Stimulated activated CD4-positive, alpha-beta T cell treated with anti-CD3 and anti-CD28 coated beads, Interleukin-1b, Interleukin-23, amount 100 ng/mL, for 24 hours (primary cell): ENCODE data around the gene LPAR3.
"Not testable (repeated sequence)": the region's sequence is repeated elsewhere in the genome, so short reads cannot be mapped to it uniquely, and the experiment has no call there.

ENCODE experiments used
- DNase-seq, 4 experiments: peaks; one replicate each; pipeline ENCODE4 v3.0.0-alpha.2; 2020; ENCODE audit warnings: low read depth in 4 of 4, low spot score in 1 of 4

LPAR3 gene

GRCh38 chr1:84892705-84893618, at the start of gene LPAR3:
Gene LPAR3, minus strand, starts transcription at chr1:84893206. Its CDS starts 27,086 bp downstream, at chr1:84866120.
- peak in 2 of 4 experiments; percentile 15 to 27 for DNase-seq

GRCh38 chr1:84941843-84942242, 48.8 kb upstream of the LPAR3 start:
- DNase-seq: no peak

- no peak for DNase-seq
Observed at GRCh38 chr1:84940481-84940880, 47.5 kb upstream of the LPAR3 start.

- DNase-seq: no peak
Observed at GRCh38 chr1:84939761-84940160, 46.8 kb upstream of the LPAR3 start.

GRCh38 chr1:84939151-84939550, 46.1 kb upstream of the LPAR3 start:
- DNase-seq: no peak

GRCh38 chr1:84936116-84936810, 43.3 kb upstream of the LPAR3 start:
- no peak for DNase-seq

GRCh38 chr1:84933011-84933611, 40.1 kb upstream of the LPAR3 start:
- no peak for DNase-seq

GRCh38 chr1:84930831-84931230, 37.8 kb upstream of the LPAR3 start:
- DNase-seq: no peak

GRCh38 chr1:84930329-84930728, 37.3 kb upstream of the LPAR3 start:
- DNase-seq: no peak

GRCh38 chr1:84929581-84929980, 36.6 kb upstream of the LPAR3 start:
- DNase-seq: no peak

- no peak for DNase-seq
Observed at GRCh38 chr1:84928979-84929378, 36.0 kb upstream of the LPAR3 start.

- no peak for DNase-seq
Observed at GRCh38 chr1:84923317-84923716, 30.3 kb upstream of the LPAR3 start.

- no peak for DNase-seq
Observed at GRCh38 chr1:84920159-84920558, 27.2 kb upstream of the LPAR3 start.

GRCh38 chr1:84919461-84919970, 26.5 kb upstream of the LPAR3 start:
- DNase-seq: no peak

- no peak for DNase-seq
Observed at GRCh38 chr1:84918726-84919336, 25.8 kb upstream of the LPAR3 start.

- no peak for DNase-seq
Observed at GRCh38 chr1:84916897-84917296, 23.9 kb upstream of the LPAR3 start.

GRCh38 chr1:84913555-84913892, 20.5 kb upstream of the LPAR3 start:
- DNase-seq: no peak

GRCh38 chr1:84912726-84913554, 19.9 kb upstream of the LPAR3 start:
- DNase-seq: no peak

GRCh38 chr1:84908746-84909464, 15.9 kb upstream of the LPAR3 start:
- DNase-seq: not testable (repeated sequence)
